ENCODE results near the gene GAS7.

GAS7 gene

DNA sequence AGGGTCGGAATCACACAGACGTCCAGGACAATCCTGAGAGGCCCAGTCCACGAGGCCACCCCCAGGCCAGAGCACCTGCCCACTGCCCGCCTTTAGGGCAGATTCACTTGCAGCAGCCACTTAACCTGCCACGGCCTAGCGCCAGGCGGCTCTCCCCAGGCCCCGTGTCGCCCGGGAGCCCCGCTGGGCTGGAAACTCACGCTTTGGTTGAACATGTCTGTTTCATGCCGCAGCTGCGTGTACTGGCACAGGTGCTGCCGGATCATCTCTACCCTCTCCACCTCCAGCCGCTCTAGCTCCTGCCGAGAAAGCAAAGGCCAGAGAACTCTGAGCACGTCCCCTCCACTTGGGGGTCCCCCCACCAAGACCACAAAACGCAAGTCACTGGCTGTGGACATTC, 280.6 kb downstream of the GAS7 start:
- Histone ChIP-seq H3K27me3 (ENCODE audit: insufficient read depth, low read depth) (no peaks in the 10 kb centered on the region), H3K4me2 (no peak overlapping the region), H2AFZ (ENCODE audit: low read depth) (no peak overlapping the region), H3K27ac (no peak overlapping the region), H3K4me3 (IDR thresholded peaks at IDR 0.05; ENCODE audit: insufficient read depth, low read depth, low read length) (no peak overlapping the region), H3K79me2 (ENCODE audit: insufficient read depth, low read depth) (no peaks in the 10 kb centered on the region), H4K20me1 (ENCODE audit: insufficient read depth) (no peaks in the 10 kb centered on the region), H3K36me3 (ENCODE audit: insufficient read depth) (no peaks in the 10 kb centered on the region), H3K9ac (no peak overlapping the region), H3K4me1 (ENCODE audit: low read depth, poor library complexity, severe bottlenecking) (no peaks in the 10 kb centered on the region)
- TF ChIP-seq, protein P1, sequence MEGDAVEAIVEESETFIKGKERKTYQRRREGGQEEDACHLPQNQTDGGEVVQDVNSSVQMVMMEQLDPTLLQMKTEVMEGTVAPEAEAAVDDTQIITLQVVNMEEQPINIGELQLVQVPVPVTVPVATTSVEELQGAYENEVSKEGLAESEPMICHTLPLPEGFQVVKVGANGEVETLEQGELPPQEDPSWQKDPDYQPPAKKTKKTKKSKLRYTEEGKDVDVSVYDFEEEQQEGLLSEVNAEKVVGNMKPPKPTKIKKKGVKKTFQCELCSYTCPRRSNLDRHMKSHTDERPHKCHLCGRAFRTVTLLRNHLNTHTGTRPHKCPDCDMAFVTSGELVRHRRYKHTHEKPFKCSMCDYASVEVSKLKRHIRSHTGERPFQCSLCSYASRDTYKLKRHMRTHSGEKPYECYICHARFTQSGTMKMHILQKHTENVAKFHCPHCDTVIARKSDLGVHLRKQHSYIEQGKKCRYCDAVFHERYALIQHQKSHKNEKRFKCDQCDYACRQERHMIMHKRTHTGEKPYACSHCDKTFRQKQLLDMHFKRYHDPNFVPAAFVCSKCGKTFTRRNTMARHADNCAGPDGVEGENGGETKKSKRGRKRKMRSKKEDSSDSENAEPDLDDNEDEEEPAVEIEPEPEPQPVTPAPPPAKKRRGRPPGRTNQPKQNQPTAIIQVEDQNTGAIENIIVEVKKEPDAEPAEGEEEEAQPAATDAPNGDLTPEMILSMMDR (conservative IDR thresholded peaks at IDR 0.05; ENCODE audit: low read depth, low read length) = no peak

DNA sequence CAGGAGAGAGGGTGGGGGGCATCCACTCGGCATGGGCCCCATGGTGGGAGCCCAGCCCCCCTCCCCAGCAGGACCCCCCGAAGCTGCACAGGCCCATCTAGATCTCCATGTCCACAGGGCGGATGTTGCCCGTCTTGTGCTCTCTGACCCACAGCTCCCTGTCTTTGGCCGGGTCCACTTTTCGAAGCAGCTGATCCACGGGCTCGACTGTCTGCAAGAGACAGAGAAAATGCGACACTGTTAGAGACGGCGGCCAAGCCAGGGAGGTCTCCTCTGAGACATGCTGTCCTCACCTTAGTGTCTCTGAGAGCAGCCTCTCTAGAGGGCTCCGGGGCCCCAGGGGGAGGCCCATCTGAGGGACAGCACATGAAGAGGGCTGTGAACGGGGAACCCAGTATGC, 281.3 kb downstream of the GAS7 start:
- Histone ChIP-seq H4K20me1 (ENCODE audit: insufficient read depth) (no peaks in the 10 kb centered on the region), H3K27me3 (ENCODE audit: insufficient read depth, low read depth) (no peaks in the 10 kb centered on the region), H3K4me3 (IDR thresholded peaks at IDR 0.05; ENCODE audit: insufficient read depth, low read depth, low read length) (no peak overlapping the region), H3K4me1 (ENCODE audit: low read depth, poor library complexity, severe bottlenecking) (no peaks in the 10 kb centered on the region), H3K9ac (no peak overlapping the region), H3K79me2 (ENCODE audit: insufficient read depth, low read depth) (no peaks in the 10 kb centered on the region), H2AFZ (ENCODE audit: low read depth) (no peak overlapping the region), H3K36me3 (ENCODE audit: insufficient read depth) (no peaks in the 10 kb centered on the region), H3K27ac (no peak overlapping the region), H3K4me2 (no peak overlapping the region)
- TF ChIP-seq, protein P1 (conservative IDR thresholded peaks at IDR 0.05; ENCODE audit: low read depth, low read length) = no peak

DNA sequence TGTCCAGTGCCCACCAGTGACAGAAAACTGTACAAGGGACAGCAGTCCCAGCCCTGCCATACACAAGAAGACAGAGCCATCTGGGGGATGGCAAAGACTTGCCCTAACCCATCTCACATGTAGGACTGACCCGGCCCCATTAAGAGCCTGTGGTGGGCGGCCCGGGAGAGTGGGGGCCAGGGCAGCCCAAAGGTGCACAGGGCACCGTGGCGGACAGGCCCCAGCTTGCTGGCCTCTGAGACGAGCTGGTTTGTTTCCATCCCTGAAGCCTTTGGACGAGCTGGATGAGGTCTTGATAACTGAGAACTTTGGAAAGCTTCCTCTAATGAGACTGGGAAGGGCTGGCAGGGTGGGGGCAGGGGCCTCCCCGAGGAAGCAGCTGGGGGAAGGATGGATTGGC, 282.3 kb downstream of the GAS7 start:
- Histone ChIP-seq H3K9ac (no peak overlapping the region), H3K4me1 (ENCODE audit: low read depth, poor library complexity, severe bottlenecking) (no peaks in the 10 kb centered on the region), H2AFZ (ENCODE audit: low read depth) (no peak overlapping the region), H3K4me2 (no peak overlapping the region), H3K36me3 (ENCODE audit: insufficient read depth) (no peaks in the 10 kb centered on the region), H3K27ac (no peak overlapping the region), H3K4me3 (IDR thresholded peaks at IDR 0.05; ENCODE audit: insufficient read depth, low read depth, low read length) (no peak overlapping the region), H3K79me2 (ENCODE audit: insufficient read depth, low read depth) (no peaks in the 10 kb centered on the region), H3K27me3 (ENCODE audit: insufficient read depth, low read depth) (no peaks in the 10 kb centered on the region), H4K20me1 (ENCODE audit: insufficient read depth) (no peaks in the 10 kb centered on the region)
- TF ChIP-seq, protein P1 (conservative IDR thresholded peaks at IDR 0.05; ENCODE audit: low read depth, low read length) = no peak

DNA sequence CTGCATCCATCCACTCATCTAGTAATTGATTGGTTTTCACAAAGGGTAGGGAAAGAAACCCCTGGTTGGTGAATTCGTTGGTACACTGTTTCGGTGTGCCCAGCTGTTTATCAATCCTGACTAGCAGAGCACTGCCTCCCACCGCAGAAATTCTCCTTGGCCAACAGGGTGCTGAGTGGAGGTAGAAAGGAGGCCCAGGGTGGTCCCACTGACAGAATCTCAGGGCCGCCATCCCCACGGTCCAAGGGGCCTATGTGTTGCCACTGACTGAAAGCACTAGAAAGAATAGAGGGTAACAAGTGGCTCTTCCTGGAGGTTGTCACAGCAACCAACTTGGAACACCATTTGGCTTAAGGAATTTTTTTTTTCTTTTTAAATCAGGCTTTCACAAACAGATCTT, 284.9 kb downstream of the GAS7 start:
- Histone ChIP-seq H3K4me1 (ENCODE audit: low read depth, poor library complexity, severe bottlenecking) (no peaks in the 10 kb centered on the region), H3K9ac (no peak overlapping the region), H2AFZ (ENCODE audit: low read depth) (no peak overlapping the region), H3K36me3 (ENCODE audit: insufficient read depth) (no peaks in the 10 kb centered on the region), H3K27me3 (ENCODE audit: insufficient read depth, low read depth) (no peaks in the 10 kb centered on the region), H3K79me2 (ENCODE audit: insufficient read depth, low read depth) (no peaks in the 10 kb centered on the region), H3K4me2 (no peak overlapping the region), H4K20me1 (ENCODE audit: insufficient read depth) (no peaks in the 10 kb centered on the region), H3K4me3 (IDR thresholded peaks at IDR 0.05; ENCODE audit: insufficient read depth, low read depth, low read length) (no peak overlapping the region), H3K27ac (no peak overlapping the region)
- TF ChIP-seq, protein P1 (conservative IDR thresholded peaks at IDR 0.05; ENCODE audit: low read depth, low read length) = no peak

Measured in KMS-11 (cell line).